Measurements from ENCODE around the gene CASP9.
"Not testable (repeated sequence)": the region's sequence is repeated elsewhere in the genome, so short reads cannot be mapped to it uniquely, and the experiment has no call there.

The CASP9 gene

DNA sequence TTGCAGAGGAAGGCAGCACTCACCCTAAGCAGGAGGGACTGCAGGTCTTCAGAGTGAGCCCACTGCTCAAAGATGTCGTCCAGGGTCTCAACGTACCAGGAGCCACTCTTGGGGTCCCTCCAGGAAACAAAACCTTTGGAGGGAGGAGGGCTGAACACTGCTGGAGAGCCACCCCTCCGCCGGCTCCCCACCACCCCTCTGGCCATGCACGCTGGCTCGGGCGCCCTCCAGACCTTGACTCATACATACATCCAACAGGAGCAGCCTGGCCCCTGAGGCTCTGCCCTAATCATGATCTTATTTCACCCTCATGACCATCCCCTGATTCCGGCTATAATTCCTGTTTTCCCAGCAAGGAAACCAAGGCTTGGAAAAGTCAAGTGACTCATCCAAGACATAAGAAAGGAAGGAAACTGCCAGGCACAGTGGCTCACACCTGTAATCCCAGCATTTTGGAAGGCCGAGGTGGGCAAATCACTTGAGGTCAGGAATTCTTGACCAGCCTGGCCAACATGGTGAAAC lies 30.1 kb downstream of the CASP9 start:
- no peak for DNase-seq

DNA sequence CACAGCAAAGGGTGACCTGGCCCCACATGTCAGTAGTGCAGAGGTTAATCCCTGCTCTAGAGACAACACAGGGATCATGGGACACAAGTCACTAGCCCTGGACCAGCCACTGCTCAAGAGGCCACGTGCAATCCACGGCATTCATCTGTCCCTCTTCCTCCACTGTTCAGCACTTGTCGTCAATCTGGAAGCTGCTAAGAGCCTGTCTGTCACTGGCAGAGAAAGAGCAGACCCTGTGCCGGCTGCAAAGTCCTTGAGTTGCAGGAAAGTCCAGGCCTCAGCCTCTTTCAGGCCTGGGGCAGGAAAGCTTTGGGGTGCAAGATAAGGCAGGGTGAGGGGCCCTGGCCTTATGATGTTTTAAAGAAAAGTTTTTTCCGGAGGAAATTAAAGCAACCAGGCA lies 31.4 kb downstream of the CASP9 start:
- DNase-seq: no peak

DNA sequence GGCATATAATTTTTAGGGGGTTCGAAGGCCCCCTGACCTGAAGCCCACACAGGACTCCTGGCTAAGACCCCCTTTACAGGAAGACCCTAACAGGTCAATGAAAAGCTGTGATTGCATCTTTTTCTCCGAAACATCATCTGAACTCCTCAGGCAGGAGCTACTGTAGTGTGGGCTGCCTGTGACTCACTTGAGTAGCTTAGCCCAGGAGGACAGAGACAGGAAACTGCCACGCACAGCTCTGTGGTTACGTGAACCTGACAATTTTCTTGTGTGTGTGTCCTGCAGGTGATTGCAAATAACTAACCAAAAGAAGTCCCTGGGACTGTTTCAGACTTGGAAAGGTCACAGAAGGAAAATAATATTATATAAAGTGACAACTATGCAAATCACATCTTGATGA lies 33.0 kb downstream of the CASP9 start:
- not testable (repeated sequence) for DNase-seq

DNA sequence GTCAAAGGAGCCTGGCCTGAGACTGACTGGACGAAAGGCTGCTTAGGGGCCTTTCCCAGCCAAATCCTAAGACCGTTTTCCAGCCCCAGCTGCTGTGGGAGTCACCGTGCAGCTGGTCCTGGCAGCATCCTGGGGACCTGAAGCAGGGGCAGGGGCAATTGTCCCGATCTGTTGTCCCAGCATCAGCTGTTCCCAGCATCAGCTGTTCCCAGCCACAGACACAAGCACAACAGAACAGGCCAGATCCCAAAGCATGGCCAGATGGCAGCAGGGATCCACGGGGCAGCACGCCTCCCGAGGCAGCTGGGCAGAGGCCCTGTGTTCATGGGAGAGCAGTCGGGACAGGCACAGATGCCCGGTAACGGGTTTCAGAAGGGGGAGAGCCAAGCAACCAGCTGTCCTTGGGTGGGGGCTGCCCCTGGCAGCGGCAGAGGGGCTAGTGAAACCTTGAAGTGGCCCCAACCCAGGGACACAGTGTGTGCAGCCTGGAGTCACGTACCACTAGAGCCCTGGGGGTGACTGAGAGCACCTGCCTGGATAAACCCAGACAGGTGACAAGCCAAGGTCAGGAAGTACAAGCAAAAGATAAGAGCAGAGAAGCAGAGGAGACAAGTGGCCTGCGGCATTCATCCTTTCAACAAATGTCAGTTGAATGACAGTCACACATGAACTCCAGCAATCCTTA lies 34.8 kb downstream of the CASP9 start:
- DNase-seq: peak; percentile 79

DNA sequence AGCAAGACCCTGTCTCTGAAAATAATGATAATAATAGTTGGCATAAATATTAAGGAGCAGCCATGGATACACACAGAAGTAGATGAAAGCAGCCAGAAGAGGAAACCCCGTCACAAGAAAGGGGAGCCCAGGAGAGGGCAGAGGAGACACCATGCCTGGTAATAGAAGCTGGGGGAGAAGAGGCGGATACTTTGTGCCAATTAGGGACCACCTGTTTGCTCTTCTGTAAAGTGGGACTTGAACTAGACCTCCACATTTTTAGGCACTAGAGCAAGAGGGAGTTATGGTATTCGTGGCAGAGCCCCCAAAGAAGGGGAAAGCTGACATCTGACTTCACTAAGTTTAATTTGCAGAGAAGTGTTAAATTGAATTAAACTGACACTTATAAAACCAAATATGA lies 35.6 kb downstream of the CASP9 start:
- DNase-seq: no peak

DNA sequence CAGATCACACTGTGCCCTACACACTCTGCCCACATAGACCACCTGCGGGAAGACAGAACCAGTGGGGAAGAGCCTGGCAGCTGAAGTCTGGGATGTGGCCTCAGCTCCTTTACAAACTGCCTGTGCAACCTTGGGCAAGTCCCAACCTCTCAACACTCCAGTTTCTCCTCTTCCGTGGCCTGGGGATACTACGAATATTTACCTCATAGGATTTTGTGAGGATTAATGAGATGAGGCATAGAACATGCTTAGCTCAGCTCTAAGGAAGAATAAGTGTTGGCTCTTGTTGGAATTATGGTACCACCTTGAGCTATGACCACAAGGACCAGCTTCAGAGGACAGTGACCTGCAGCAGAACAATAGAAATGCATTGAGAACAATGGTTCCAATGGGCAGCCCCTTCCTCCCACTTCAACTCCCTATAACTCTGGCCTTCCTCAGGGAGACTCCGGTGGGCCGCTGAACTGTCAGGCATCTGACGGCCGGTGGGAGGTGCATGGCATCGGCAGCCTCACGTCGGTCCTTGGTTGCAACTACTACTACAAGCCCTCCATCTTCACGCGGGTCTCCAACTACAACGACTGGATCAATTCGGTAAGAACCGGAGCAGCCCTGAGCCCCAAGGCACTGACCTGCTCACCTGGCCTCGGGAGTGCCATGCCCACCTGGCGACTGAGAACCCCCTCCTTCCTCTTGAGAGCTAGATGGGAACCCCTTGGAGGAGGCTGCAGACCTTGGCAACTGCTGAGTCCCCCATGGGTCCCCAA lies 37.0 kb downstream of the CASP9 start:
- not testable (repeated sequence) for DNase-seq

DNA sequence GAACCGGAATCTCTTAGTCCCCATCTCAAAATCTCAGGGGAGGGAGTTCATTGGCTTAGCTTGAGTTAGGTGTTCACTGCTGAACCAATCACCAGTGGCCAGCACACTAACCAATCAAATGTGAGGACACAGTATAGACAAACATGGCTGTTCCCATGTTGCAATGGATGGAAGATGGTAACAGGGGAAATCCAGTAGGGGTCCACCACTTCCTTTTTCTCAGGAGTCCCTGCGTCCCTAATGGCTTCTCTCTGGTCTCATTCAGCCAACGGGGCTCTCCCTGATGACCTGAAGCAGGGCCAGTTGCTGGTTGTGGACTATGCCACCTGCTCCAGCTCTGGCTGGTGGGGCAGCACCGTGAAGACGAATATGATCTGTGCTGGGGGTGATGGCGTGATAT lies 38.4 kb downstream of the CASP9 start:
- no peak for DNase-seq

DNA sequence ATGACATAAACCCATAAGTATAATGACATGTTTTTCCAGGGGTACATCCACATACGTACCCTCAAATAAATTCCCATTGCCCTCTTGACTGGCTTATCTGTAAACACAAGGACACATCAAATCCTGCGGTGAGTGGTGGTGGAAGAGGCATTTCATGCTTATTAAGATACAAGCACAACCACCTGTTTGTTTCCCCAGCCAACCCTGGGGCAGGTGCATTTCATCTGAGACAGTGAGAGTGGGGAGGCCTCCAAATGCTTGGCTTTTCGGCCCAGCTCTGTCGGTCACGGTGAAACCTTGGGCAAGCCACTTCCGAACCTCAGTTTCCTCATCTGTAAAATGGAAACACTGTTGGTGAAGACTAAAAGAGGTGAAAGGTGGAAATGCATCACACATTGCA lies 39.6 kb downstream of the CASP9 start:
- not testable (repeated sequence) for DNase-seq

DNA sequence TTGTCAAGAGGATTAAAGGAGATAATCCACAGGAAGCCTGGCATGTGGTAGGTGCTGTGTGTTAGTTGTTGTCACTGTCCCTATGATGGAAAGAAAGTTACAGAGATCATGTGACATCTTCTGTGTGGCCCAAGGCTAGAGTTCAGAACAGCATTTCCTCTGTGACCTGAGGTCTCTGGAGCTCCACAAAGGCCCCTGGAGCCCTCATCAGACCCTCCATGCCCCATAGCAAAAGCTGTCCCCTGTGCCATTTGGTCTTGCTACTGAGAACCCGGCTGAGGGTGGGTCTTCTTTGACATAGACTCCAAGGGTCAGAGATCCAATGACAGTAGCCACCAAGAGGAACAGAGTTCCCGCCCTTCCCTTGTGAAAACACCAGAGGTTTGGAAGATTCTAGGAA lies 40.0 kb downstream of the CASP9 start:
- no peak for DNase-seq

DNA sequence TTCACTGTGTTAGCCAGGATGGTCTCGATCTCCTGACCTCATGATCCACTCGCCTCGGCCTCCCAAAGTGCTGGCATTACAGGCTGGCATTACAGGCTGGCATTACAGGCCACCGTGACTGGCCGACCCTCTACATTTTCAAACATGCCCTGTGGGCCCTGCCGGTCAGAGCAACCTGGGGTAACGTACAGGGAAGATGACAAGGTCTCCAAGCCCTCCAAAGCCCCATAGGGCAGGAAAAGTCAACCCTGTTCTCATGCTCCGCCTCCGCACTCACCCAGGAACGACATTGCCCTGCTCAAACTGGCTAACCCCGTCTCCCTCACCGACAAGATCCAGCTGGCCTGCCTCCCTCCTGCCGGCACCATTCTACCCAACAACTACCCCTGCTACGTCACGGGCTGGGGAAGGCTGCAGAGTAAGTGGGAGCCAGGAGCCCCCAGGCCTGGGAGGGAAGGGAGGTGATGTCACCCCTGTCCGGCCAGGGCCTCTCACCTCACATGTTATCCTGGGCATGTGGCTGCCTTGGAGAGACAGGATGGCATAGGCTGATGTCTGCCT lies 41.0 kb downstream of the CASP9 start:
- DNase-seq: not testable (repeated sequence)

DNA sequence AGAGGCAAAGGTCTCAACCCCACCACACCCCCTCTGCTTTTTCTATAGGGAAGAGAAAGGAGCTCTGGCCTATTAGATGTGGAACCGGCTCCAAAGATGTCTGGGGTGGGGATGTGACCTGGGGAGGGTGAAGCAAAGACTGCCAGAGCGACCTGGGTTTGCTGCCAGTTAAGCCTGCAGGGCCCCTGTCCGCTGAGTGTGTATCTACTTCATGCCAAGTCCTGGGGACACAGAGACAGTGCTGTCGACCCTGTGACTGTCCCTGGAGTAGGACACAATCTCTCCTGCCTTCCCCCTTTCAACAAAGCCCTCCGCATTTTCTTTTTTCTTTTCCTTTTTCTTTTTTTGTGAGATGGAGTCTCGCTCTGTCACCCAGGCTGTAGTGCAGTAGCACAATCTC lies 41.6 kb downstream of the CASP9 start:
- DNase-seq: not testable (repeated sequence)

DNA sequence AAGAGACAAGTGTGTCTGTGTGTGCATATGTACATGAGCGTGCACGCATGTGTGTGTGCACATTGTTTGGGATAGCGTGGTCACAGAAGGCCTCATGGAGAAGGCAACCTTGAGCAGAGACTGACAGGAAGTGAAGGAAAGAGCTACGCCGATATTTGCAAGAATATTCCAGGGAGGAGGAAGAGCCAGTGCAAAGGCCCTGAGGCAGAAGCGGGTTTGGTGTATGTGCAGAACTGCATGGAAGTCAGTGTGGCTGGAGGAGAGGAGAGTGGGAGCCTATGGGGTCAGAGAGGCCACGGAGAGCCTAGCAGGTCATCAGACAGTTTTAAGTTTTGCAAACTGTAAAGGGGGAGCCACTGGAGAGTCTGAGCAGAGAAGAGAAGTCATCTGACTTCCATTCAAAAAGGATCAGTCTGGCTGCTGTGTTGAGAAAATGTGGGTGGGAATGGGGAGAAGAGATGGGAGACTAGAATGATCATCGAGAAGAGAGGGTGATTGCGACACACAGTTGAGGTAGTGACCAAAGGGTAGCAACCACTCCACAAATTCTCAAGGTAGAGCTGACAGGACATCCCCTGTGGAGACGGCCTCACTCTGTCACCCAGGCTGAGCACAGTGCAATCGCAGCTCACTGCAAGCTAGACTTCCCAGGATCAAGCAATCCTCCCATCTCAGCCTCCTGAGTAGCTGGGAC lies 44.2 kb downstream of the CASP9 start:
- DNase-seq: no peak

DNA sequence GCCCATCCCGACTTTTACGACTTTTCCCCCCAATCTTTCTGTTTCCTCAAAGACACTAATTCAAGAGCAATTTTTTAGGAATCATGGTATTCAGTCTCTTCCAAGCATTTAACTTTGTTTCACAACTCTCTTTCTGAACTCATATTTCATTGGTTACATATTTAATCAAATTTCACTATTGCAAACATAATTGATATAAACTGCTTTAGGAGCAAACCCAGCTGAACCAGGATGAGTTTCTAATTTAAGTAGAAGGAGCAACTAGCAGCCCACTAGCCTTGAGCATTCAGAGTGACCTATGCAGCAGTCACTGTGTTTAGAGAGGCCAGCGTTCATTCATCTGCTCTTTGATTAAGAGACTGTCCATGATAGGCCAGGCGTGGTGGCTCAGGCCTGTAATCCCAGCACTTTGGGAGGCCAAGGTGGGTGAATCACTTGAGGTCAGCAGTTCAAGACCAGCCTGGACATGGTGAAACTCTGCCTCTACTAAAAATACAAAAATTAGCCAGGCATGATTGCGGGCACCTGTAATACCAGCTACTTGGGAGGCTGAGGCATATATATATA lies 46.3 kb downstream of the CASP9 start:
- no peak for DNase-seq

DNA sequence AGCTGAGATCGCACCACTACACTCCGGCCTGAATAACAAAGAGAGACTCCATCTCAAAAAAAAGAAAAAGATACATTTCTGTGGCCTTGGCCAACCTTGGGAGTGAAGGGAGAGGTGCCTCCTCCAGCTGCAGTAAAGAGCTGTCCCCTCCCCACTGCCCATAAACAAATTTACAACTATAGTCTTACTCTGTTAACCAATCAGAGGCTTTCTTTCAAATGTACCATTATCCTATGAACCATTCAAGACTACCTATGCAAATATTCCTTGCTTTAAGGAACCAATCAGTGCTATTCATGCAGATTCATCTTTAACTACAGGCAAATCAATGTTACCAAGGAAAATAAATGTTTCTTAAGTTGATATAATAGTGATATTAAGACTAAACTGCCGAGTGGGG lies 47.1 kb downstream of the CASP9 start:
- DNase-seq: no peak

DNA sequence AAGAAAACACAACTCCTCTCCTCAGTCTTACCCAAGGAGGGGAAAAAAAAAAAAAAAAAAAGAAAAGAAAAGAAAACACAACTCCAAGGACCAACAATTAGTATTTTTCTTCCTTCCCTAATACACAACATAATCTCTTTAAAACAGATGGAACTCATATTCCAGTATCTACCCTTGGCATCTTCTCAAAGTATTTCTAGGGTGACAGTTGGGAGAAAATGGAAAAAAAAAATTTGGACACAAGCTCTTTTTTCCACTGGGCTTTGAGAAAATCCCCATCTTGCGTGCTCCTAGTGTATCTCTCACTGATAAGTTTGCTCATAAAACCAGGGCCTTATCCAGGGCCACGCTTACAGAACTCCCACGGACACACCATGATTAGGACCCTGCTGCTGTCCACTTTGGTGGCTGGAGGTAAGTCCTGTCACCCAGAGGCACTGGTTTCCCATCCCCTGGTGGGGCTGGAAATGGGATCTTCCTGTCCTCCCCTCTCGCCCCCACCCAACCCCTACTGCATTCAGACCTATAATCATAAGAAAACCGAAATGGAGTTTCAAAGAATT lies 48.2 kb downstream of the CASP9 start, which contains the start of gene CELA2B:
CELA2B (plus strand) TSS at position 353 of the 563 bp plus-strand sequence; CDS start at position 375, 22 bp downstream.
- no peak for DNase-seq

DNA sequence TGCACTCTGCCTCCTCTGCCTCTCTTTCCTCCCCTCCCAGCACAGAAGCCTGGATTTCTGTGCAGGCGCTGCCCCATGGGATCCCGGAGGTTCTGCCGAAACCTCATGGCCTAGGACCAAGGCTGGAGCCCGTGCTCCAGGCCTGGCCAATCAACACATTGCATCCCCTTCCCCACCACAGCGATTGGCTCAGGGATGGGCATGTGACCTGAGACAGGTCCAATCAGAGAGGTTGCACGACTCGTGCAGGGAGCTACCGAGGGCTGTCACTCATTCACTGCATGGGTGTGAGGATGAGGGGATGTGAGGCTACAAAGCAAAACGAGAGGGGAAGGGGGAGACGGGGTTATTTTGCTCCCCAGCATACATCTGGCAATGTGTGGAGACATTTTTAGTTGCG lies 51.4 kb downstream of the CASP9 start:
- no peak for DNase-seq

DNA sequence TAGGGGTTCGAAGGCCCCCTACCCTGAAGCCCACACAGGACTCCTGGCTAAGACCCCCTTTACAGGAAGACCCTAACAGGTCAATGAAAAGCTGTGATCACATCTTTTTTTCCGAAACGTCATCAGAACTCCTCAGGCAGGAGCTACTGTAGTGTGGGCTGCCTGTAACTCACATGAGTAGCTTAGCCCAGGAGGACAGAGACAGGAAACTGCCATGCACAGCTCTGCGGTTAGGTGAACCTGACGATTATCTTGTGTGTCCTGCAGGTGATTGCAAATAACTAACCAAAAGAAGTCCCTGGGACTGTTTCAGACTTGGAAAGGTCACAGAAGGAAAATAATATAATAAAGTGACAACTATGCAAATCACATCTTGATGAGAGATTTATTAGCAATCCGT lies 52.3 kb downstream of the CASP9 start:
- DNase-seq: not testable (repeated sequence)

DNA sequence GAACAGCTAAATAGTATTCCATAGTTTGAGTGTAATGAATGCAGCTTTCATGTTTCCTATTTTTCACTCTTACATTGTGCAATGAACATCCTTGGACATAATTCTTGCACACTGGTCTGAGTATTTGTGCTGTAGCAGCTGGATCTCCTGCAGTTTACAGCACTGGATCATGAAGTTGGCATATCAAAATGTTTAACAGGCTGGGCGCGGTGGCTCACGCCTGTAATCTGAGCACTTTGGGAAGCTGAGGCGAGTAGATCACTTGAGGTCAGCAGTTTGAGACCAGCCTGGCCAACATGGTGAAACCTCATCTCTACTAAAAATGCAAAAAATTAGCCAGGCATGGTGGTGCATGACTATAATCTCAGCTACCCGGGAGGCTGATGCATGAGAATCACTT lies 52.9 kb downstream of the CASP9 start:
- DNase-seq: not testable (repeated sequence)

DNA sequence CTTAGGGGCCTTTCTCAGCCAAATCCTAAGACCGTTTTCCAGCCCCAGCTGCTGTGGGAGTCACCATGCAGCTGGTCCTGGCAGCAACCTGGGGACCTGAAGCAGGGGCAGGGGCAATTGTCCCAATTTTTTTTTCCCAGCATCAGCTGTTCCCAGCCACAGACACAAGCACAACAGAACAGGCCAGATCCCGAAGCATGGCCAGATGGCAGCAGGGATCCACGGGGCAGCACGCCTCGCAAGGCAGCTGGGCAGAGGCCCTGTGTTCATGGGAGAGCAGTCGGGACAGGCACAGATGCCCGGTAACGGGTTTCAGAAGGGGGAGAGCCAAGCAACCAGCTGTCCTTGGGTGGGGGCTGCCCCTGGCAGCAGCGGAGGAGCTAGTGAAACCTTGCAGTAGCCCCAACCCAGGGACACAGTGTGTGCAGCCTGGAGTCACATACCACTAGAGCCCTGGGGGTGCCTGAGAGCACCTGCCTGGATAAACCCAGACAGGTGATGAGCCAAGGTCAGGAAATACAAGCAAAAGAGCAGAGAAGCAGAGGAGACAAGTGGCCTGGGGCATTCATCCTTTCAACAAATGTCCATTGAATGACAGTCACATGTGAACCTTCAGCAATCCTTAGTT lies 54.1 kb downstream of the CASP9 start:
- DNase-seq: peak; percentile 69

DNA sequence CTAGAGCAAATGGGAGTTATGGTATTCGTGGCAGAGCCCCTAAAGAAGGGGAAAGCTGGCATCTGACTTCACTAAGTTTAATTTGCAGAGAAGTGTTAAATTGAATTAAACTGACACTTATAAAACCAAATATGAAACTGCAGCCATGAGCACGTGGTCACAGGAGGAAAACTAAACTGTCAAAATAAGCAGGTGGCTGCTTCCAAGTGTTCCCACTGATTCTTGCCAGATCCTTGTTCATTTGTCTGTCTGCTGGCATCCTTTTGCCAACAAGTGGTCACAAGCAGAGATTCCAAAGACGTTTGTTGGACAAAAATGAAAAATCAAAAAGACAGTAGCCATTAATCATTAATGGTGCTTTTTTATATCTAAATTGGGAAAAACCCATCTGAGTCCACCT lies 54.7 kb downstream of the CASP9 start:
- no peak for DNase-seq

DNA sequence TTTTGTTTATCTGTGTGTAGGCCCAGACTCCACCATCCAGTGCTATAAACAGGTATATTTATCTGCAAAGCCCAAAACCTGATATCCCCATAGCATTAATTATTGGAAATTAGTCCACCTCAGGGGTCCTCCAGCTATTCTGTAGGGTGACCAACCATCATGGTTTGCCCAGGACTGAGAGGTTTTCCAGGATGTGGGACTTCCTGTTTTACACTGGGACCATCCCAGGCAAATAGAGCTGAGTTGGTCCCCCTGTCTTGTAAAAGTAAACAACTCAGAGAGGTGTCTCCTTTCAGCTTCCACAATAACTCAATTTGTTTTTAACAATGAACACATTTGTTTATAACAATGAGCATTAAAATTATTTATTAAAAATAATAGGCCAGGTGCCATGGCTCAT lies 55.9 kb downstream of the CASP9 start:
- DNase-seq: no peak
